Activated CD4-positive, CD25-positive, alpha-beta regulatory T cell treated with anti-CD3 and anti-CD28 coated beads, Interleukin-2, amount 50 U/mL, for 24 hours (primary cell): Measurements from ENCODE around the gene ABHD16A.

Experiments used
- ATAC-seq, 2 donors: fragments of 150-1000 bp; cut with Tn5 transposase; one replicate each; pipeline ENCODE4 v1.10.0; 2021; ENCODE audit warnings: mild to moderate bottlenecking in 1 of 2, moderate library complexity in 1 of 2

ABHD16A gene

GRCh38 chr6:31660381-31661261 lies 42.5 kb downstream of the ABHD16A start, which contains the start of gene C6orf47:
Gene C6orf47, minus strand, starts transcription at chr6:31660778. Its CDS starts 831 bp downstream, at chr6:31659947.
- ATAC-seq: peak; percentile 70

- peak; percentile 55 to 58 for ATAC-seq
Observed at GRCh38 chr6:31659649-31660380, 43.3 kb downstream of the ABHD16A start.

GRCh38 chr6:31658983-31659648 lies 44.0 kb downstream of the ABHD16A start:
- ATAC-seq: no peak

- no peak for ATAC-seq
Observed at GRCh38 chr6:31658158-31658688, 44.9 kb downstream of the ABHD16A start.

GRCh38 chr6:31657406-31658157 lies 45.5 kb downstream of the ABHD16A start:
- ATAC-seq: no peak

- ATAC-seq: no peak
Observed at GRCh38 chr6:31655349-31656237, 47.5 kb downstream of the ABHD16A start, which contains the start of gene APOM. Gene APOM, plus strand, starts transcription at chr6:31655894. Its CDS starts 73 bp downstream, at chr6:31655967.

GRCh38 chr6:31654574-31655348 lies 48.4 kb downstream of the ABHD16A start:
- no peak for ATAC-seq

GRCh38 chr6:31652925-31653724 lies 50.0 kb downstream of the ABHD16A start:
- ATAC-seq: peak; percentile 68

GRCh38 chr6:31651602-31652191 lies 51.4 kb downstream of the ABHD16A start:
- peak; percentile 32 to 44 for ATAC-seq

GRCh38 chr6:31645325-31645724 lies 57.8 kb downstream of the ABHD16A start:
- ATAC-seq: no peak

- no peak for ATAC-seq
Observed at GRCh38 chr6:31643818-31644454, 59.2 kb downstream of the ABHD16A start.

- no peak for ATAC-seq
Observed at GRCh38 chr6:31642798-31643570, 60.1 kb downstream of the ABHD16A start.

GRCh38 chr6:31641370-31641769 lies 61.8 kb downstream of the ABHD16A start:
- no peak for ATAC-seq

GRCh38 chr6:31640612-31641011 lies 62.5 kb downstream of the ABHD16A start:
- ATAC-seq: no peak

GRCh38 chr6:31639449-31639861 lies 63.7 kb downstream of the ABHD16A start:
- peak; percentile 45 to 63 for ATAC-seq

GRCh38 chr6:31639043-31639442 lies 64.1 kb downstream of the ABHD16A start:
- no peak for ATAC-seq
